ENCODE data around the gene TGFBR2.

DNA sequence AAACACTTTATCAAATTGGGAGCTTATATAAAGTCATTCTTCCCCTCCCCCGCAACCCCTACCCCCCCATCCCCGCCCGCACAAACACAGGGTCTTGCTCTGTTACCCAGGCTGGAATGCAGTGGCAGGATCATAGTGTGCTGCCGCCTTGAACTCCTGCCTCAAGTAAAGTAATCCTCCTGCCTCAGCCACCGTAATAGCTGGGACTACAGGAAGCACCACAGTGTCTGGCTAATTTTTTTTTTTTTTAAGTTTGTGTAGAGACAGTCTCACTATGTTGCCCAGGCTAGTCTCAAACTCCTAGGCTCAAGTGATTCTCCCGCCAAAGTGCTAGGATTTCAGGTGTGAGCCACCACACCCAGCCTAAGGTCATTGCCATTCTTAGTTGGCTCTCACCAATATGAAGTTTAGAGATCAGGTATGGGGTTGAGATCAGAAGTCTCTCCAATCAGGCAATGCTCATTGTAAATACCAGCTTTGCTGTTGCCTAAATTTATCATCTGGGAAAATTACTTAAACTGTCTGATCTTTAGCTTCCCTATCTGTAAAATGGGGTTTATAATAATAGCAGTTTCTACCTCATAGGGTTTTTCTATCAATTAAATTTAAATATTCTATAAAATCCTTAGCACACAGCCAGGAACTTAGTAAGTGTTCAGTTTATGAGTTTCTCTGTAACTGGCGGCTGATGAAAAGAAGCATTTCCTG, 60.3 kb downstream of the TGFBR2 start:
- TF ChIP-seq, protein P1, sequence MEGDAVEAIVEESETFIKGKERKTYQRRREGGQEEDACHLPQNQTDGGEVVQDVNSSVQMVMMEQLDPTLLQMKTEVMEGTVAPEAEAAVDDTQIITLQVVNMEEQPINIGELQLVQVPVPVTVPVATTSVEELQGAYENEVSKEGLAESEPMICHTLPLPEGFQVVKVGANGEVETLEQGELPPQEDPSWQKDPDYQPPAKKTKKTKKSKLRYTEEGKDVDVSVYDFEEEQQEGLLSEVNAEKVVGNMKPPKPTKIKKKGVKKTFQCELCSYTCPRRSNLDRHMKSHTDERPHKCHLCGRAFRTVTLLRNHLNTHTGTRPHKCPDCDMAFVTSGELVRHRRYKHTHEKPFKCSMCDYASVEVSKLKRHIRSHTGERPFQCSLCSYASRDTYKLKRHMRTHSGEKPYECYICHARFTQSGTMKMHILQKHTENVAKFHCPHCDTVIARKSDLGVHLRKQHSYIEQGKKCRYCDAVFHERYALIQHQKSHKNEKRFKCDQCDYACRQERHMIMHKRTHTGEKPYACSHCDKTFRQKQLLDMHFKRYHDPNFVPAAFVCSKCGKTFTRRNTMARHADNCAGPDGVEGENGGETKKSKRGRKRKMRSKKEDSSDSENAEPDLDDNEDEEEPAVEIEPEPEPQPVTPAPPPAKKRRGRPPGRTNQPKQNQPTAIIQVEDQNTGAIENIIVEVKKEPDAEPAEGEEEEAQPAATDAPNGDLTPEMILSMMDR (IDR thresholded peaks at IDR 0.05), result no peak
- TF ChIP-seq POLR2A (IDR thresholded peaks at IDR 0.05), result no peak

Measured in esophagus squamous epithelium (tissue), 4 donors.